GM19455 (cell line): ENCODE data around the gene OR4A47.
"Not testable (repeated sequence)": the region's sequence is repeated elsewhere in the genome, so short reads cannot be mapped to it uniquely, and the experiment has no call there.

Source experiments
- ATAC-seq: cut with Tn5 transposase; IDR thresholded peaks from one replicate; pipeline ENCODE4 v1.9.1; 2021; ENCODE audit not compliant: unreplicated experiment

OR4A47 gene, protein sequence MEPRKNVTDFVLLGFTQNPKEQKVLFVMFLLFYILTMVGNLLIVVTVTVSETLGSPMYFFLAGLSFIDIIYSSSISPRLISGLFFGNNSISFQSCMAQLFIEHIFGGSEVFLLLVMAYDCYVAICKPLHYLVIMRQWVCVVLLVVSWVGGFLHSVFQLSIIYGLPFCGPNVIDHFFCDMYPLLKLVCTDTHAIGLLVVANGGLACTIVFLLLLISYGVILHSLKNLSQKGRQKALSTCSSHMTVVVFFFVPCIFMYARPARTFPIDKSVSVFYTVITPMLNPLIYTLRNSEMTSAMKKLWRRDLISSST

DNA sequence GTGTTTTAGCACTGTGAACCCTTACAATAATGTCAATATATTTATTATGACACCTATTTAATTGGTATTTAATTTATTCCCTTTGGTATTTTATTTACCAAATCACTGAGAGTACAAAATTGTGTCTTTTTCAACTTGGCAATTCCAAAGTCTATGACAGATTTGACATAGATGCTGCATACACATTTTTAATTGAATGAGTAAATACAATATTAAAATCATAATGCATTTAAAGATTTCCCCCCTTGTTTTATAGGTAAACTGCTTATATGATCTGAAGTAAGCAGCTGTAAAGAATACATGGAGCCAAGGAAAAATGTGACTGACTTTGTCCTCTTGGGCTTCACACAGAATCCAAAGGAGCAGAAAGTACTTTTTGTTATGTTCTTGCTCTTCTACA lies at the start of gene OR4A47:
Gene OR4A47, plus strand, starts transcription at position 301 of the 400 bp plus-strand sequence. Its CDS starts 0 bp downstream, at position 301.
- not testable (repeated sequence) for ATAC-seq

- ATAC-seq, result not testable (repeated sequence)
Observed at GRCh38 chr11:48455909-48456308, 32.7 kb upstream of the OR4A47 start.

- ATAC-seq, result not testable (repeated sequence)
Observed at GRCh38 chr11:48473966-48474365, 14.6 kb upstream of the OR4A47 start.

- ATAC-seq, result not testable (repeated sequence)
Observed at GRCh38 chr11:48474703-48475102, 13.9 kb upstream of the OR4A47 start.

DNA sequence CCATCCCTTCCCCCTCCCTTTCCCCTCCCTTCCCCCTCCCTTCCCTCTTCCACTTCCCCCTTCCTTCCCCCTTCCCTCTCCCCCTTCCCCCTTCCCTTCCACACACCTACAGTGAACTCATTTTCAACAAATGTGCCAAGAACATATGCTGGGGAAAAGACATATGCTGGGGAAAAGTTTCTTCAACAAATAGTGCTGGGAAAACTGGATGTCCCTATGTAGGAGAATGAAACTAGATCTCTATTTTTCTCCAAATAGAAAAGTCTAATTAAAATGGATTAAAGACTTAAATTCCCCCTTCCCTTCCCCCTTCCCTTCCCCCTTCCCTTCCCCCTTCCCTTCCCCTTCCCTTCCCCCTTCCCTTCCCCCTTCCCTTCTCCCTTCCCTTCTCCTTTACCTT lies 17.6 kb downstream of the OR4A47 start:
- ATAC-seq, result not testable (repeated sequence)

GRCh38 chr11:48538991-48539390 lies 50.4 kb downstream of the OR4A47 start:
- ATAC-seq, result no peak
